A673 (cell line): ENCODE results near the gene ESRRB. TPM values are rescaled to one million over a fixed set of nuclear protein-coding genes. Genes with fewer than 3 reads are reported as not detected.

Experiments
- BruUV-seq: library from RNA; stranded (reverse); fragments of 400-500 nt; replicated peaks from 2 replicates; lab custom pipeline; 2021; lab: Mats Ljungman, UMichigan
- CTCF ChIA-PET: fragments of 300-600 bp; sonication (Branson Sonifier 250); formaldehyde crosslinking; loops from one replicate; lab custom pipeline; 2022; ENCODE audit warnings: antibody characterized with exemption; lab: Charles Lee
- POLR2A ChIA-PET: fragments of 300-600 bp; sonication (Branson Sonifier 250); formaldehyde crosslinking; loops from one replicate; lab custom pipeline; 2022; ENCODE audit warnings: antibody characterized with exemption; ENCODE audit not compliant: low non-redundant PET; lab: Charles Lee
- DNase-seq: peaks from one replicate; pipeline ENCODE4 v3.0.0-alpha.2; 2015; ENCODE audit warnings: low spot score
- H3K27ac ChIP-seq: fragments of 200-600 bp; sonication (generic); 2 replicates; pipeline ENCODE4 v1.5.1; 2016; ENCODE audit warnings: mixed run types, low read depth, mild to moderate bottlenecking, mixed read lengths, antibody characterized with exemption, low read length; ENCODE audit not compliant: poor library complexity, severe bottlenecking
- H3K27me3 ChIP-seq: fragments of 200-600 bp; sonication (generic); replicated peaks from 2 replicates; pipeline ENCODE4 v1.6.1; 2017; ENCODE audit warnings: mixed run types, low read depth, mild to moderate bottlenecking, mixed read lengths, antibody characterized with exemption, low read length; ENCODE audit not compliant: insufficient read depth, poor library complexity
- H3K36me3 ChIP-seq: fragments of 200-600 bp; sonication (generic); 2 replicates; pipeline ENCODE4 v1.6.1; 2016; ENCODE audit warnings: mixed run types, mild to moderate bottlenecking, mixed read lengths, antibody characterized with exemption, low read length; ENCODE audit not compliant: insufficient read depth, poor library complexity, severe bottlenecking
- H3K4me1 ChIP-seq: fragments of 200-600 bp; sonication (generic); 2 replicates; pipeline ENCODE4 v1.6.1; 2017; ENCODE audit warnings: mixed run types, mild to moderate bottlenecking, mixed read lengths, antibody characterized with exemption, low read length; ENCODE audit not compliant: insufficient read depth, poor library complexity, severe bottlenecking
- H3K4me3 ChIP-seq: fragments of 200-600 bp; sonication (generic); 2 replicates; pipeline ENCODE4 v1.5.1; 2016; ENCODE audit warnings: low read depth, mixed run types, mild to moderate bottlenecking, mixed read lengths, low read length; ENCODE audit not compliant: poor library complexity, severe bottlenecking
- H3K9me3 ChIP-seq: fragments of 200-600 bp; sonication (generic); 2 replicates; pipeline ENCODE4 v1.6.1; 2016; ENCODE audit warnings: mixed run types, low read depth, mild to moderate bottlenecking, mixed read lengths, antibody characterized with exemption, low read length; ENCODE audit not compliant: poor library complexity, severe bottlenecking
- CTCF ChIP-seq: fragments of 300-800, 200-600 bp; sonication (generic); conservative IDR thresholded peaks from 2 replicates; pipeline ENCODE4 v1.5.1; 2017; ENCODE audit warnings: low read depth, mild to moderate bottlenecking, antibody characterized with exemption, low read length, moderate library complexity, mixed read lengths
- EZH2 ChIP-seq: fragments of 200-600 bp; sonication (generic); IDR thresholded peaks from 2 replicates; pipeline ENCODE4 v1.6.1; 2017; ENCODE audit warnings: borderline replicate concordance, low read depth, mild to moderate bottlenecking, mixed read lengths, antibody characterized with exemption, low read length; ENCODE audit not compliant: poor library complexity, severe bottlenecking
- intact Hi-C: fragments of 100-400 bp; cut with micrococcal nuclease; formaldehyde crosslinking; loops from one replicate; pipeline ENCODE4 v1.10.0; 2022; ENCODE audit not compliant: unreplicated experiment
- total RNA-seq: library from RNA; stranded (reverse); gene quantifications from 2 replicates; pipeline ENCODE4 v1.2.3, GENCODE V29; 2021

ESRRB gene
- total RNA-seq, 1 experiment from 2014 or later: 0.47 TPM

- ChIA-PET POLR2A (no interaction called here), CTCF (no interaction called here)
- H3K36me3 ChIP-seq: no peaks in the 10 kb centered on the region
- DNase-seq: no peak
- BruUV-seq: no TSS peak
- no peak overlapping the region for H3K27ac ChIP-seq
- intact Hi-C loops: no loop called here
- H3K27me3 ChIP-seq: peaks cover 77% of the 10 kb centered on the region
- no peak for TF ChIP-seq EZH2
- TF ChIP-seq CTCF: no peak
- H3K9me3 ChIP-seq: no peaks in the 10 kb centered on the region
- no peak overlapping the region for H3K4me3 ChIP-seq
- H3K4me1 ChIP-seq: no peaks in the 10 kb centered on the region
Observed at GRCh38 chr14:76382495-76382832, 6.5 kb downstream of the ESRRB start.

- Histone ChIP-seq H3K36me3 (no peaks in the 10 kb centered on the region), H3K27me3 (peaks cover 47% of the 10 kb centered on the region), H3K4me3 (no peak overlapping the region), H3K4me1 (no peaks in the 10 kb centered on the region), H3K9me3 (no peaks in the 10 kb centered on the region), H3K27ac (no peak overlapping the region)
- intact Hi-C loops: loop anchor here (5.0 kb wide), 1 partner anchor 398 kb away; the partner anchor contains the start of gene IFT43
- no peak for DNase-seq
- ChIA-PET POLR2A (no interaction called here), CTCF (interaction anchor here (0.6 kb wide), 1 partner anchor 32 kb away, joined by 3 read pairs; no protein-coding TSS in a partner anchor)
- TF ChIP-seq EZH2 (no peak), CTCF (no peak)
- no TSS peak for BruUV-seq
Observed at GRCh38 chr14:76385435-76385834, 9.5 kb downstream of the ESRRB start.

DNA sequence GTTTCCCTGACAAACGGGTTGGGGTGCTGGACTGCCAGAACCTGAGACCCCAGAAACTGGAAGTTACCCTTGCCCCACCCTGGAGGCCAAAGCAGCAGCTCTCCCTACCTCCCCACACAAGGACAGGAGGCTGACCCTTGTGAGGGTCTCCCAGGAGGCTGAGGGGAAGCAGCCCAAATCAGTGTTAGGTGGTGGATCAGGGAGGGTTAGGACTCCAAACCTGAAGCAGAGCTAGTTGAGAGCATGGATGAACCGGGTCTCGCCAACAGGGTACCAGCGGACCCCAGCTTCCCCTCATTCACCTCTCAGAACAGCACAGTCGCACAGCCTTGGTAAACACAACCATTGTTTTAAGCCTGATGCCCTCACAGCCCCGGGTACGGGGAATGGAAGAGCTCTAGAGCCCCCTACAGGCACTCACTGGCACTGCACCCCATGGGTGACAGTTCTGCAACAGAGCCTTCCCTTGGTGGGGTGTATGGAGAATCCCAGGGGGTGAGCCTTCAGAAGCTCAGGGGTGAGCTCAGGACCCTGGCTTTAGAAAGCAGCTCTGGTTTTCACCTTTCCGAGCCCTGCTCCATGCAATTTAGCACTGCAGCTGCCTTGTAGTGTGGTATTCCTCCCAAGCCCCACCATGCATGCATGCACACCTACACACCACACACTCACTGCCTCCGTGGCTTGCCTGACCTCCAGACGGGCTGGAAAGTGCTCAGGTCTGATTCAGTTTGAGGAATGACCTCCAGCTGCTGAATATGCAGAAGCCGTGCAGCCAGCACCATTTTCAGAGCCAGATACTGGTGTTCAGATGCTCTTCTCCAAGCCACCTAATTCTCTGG is 11.2 kb downstream of the ESRRB start:
- CTCF ChIA-PET: interaction anchor here (0.6 to 1.0 kb wide), 2 partner anchors 336 to 349 kb away, joined by 3 to 7 read pairs; no protein-coding TSS in a partner anchor
- H3K27me3 ChIP-seq: peaks cover 30% of the 10 kb centered on the region

More for the DNA sequence above, 11.2 kb downstream of the ESRRB start:
- H3K9me3 ChIP-seq: no peaks in the 10 kb centered on the region
- H3K36me3 ChIP-seq: no peaks in the 10 kb centered on the region
- no peaks in the 10 kb centered on the region for H3K4me1 ChIP-seq
- TF ChIP-seq CTCF: peak; percentile 97
- no peak for TF ChIP-seq EZH2
- intact Hi-C loops: loop anchor here (1.0 to 5.0 kb wide), 4 partner anchors 258 to 676 kb away; partner anchors contain the start of gene IFT43
- H3K27ac ChIP-seq: no peak overlapping the region
- no peak overlapping the region for H3K4me3 ChIP-seq
- no TSS peak for BruUV-seq
- DNase-seq: peak; percentile 86
- POLR2A ChIA-PET: no interaction called here
